Natural killer cell (primary cell): ENCODE data around the gene RPL36. TPM values are rescaled to one million over a fixed set of nuclear protein-coding genes. Genes with fewer than 3 reads are reported as not detected.

Source experiments
- ATAC-seq, 3 donors: fragments of 150-1000 bp in 2 of 3; fragments of 200-7000 bp in 1 of 3; cut with Tn5 transposase; 1 replicate in 1 of 3; 2 replicates in 2 of 3; pipeline ENCODE4 v1.10.0; 2021; ENCODE audit warnings: mild to moderate bottlenecking in 2 of 3, moderate library complexity in 2 of 3
- DNase-seq, 2 donors: peaks; one replicate each; pipeline versions ENCODE4 v3.0.0 to v3.0.0-alpha.2; 2013 to 2021; ENCODE audit warnings: mixed read lengths in 1 of 2
- H3K27ac ChIP-seq: one replicate; pipeline ENCODE4 v1.5.1; 2013; ENCODE audit warnings: mild to moderate bottlenecking, low read length
- H3K27me3 ChIP-seq: one replicate; pipeline ENCODE4 v1.6.1; 2013; ENCODE audit warnings: low read length; ENCODE audit not compliant: control insufficient read depth, insufficient read depth
- H3K36me3 ChIP-seq: one replicate; pipeline ENCODE4 v1.6.1; 2013; ENCODE audit warnings: low read length; ENCODE audit not compliant: control insufficient read depth, insufficient read depth
- H3K4me1 ChIP-seq: one replicate; pipeline ENCODE4 v1.6.1; 2013; ENCODE audit warnings: low read length; ENCODE audit not compliant: control insufficient read depth, insufficient read depth
- H3K4me3 ChIP-seq: one replicate; pipeline ENCODE4 v1.5.1; 2013; ENCODE audit warnings: low read length
- H3K9me3 ChIP-seq: one replicate; pipeline ENCODE4 v1.6.1; 2013; ENCODE audit warnings: low read length; ENCODE audit not compliant: control insufficient read depth, insufficient read depth
- H3K27ac Mint-ChIP-seq, 2 donors: one replicate each; pipeline ENCODE4 v1.8.0; 2022; ENCODE audit warnings: mild to moderate bottlenecking in 2 of 2, mixed read lengths in 2 of 2, moderate library complexity in 1 of 2
- H3K27me3 Mint-ChIP-seq, 2 donors: one replicate each; pipeline ENCODE4 v1.8.0; 2022; ENCODE audit warnings: low read depth in 2 of 2, mixed read lengths in 2 of 2
- H3K36me3 Mint-ChIP-seq: one replicate; pipeline ENCODE4 v1.8.0; 2022; ENCODE audit warnings: mixed read lengths
- H3K4me1 Mint-ChIP-seq, 2 donors: one replicate each; pipeline ENCODE4 v1.8.0; 2022; ENCODE audit warnings: mixed read lengths in 2 of 2
- H3K4me3 Mint-ChIP-seq: one replicate; pipeline ENCODE4 v1.8.0; 2022; ENCODE audit warnings: mild to moderate bottlenecking, moderate library complexity, mixed read lengths
- H3K9me3 Mint-ChIP-seq, 2 donors: one replicate each; pipeline ENCODE4 v1.8.0; 2022; ENCODE audit warnings: mixed read lengths in 2 of 2
- whole genome bisulfite sequencing: methylation state at CpG from one replicate; pipeline ENCODE4 v1.1.7; 2013; ENCODE audit warnings: missing lambda C conversion rate; ENCODE audit not compliant: insufficient coverage; 5-methylcytosine and 5-hydroxymethylcytosine counted together
- intact Hi-C: fragments of 100-400 bp; cut with micrococcal nuclease; formaldehyde crosslinking; loops from one replicate; pipeline ENCODE4 v1.14.2; 2022
- total RNA-seq, 4 donors: library from RNA; stranded (reverse); fragments of 120-200 nt in 1 of 4; gene quantifications; one replicate each; pipeline versions ENCODE4 v1.2.3 to v1.2.4, GENCODE V29; 2013 to 2022
- TF ChIP-seq, protein P1 (sequence below): fragments of 200-600 bp; IDR thresholded peaks from one replicate; pipeline ENCODE4 v1.8.0; 2022; ENCODE audit warnings: antibody characterized with exemption

The RPL36 gene
- total RNA-seq, 3 donors from 2014 or later (not counting 1 experiment from before 2014, with no cell fraction given) = 363 to 505 (median 459) TPM

GRCh38 chr19:5718037-5718578, 28.0 kb downstream of the RPL36 start:
- Mint-ChIP-seq H3K9me3 (no peaks in the 10 kb centered on the region), H3K36me3 (no peaks in the 10 kb centered on the region), H3K27me3 (no peaks in the 10 kb centered on the region), H3K4me3 (peak overlapping the region; percentile 21), H3K4me1 (peaks cover 10 to 23% of the 10 kb centered on the region in 2 donors), H3K27ac (peak overlapping the region in 1 of 2 donors; percentile 92)
- intact Hi-C loops = no loop called here
- H3K27me3 ChIP-seq = no peaks in the 10 kb centered on the region
- TF ChIP-seq, protein P1, sequence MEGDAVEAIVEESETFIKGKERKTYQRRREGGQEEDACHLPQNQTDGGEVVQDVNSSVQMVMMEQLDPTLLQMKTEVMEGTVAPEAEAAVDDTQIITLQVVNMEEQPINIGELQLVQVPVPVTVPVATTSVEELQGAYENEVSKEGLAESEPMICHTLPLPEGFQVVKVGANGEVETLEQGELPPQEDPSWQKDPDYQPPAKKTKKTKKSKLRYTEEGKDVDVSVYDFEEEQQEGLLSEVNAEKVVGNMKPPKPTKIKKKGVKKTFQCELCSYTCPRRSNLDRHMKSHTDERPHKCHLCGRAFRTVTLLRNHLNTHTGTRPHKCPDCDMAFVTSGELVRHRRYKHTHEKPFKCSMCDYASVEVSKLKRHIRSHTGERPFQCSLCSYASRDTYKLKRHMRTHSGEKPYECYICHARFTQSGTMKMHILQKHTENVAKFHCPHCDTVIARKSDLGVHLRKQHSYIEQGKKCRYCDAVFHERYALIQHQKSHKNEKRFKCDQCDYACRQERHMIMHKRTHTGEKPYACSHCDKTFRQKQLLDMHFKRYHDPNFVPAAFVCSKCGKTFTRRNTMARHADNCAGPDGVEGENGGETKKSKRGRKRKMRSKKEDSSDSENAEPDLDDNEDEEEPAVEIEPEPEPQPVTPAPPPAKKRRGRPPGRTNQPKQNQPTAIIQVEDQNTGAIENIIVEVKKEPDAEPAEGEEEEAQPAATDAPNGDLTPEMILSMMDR = no peak
- H3K36me3 ChIP-seq = peaks cover 12% of the 10 kb centered on the region
- peaks cover 31% of the 10 kb centered on the region for H3K4me1 ChIP-seq
- no peaks in the 10 kb centered on the region for H3K9me3 ChIP-seq
- DNase-seq = no peak
- WGBS = 74% methylated on average over 13 of the region's 14 CpGs
- ATAC-seq = no peak
- no peak overlapping the region for H3K4me3 ChIP-seq
- no peak overlapping the region for H3K27ac ChIP-seq

- no peaks in the 10 kb centered on the region for H3K9me3 Mint-ChIP-seq
- TF ChIP-seq, protein P1 = no peak
- peak overlapping the region; percentile 89 for H3K4me3 Mint-ChIP-seq
- WGBS = 26% methylated on average over 9 of the region's 11 CpGs
- H3K4me1 Mint-ChIP-seq = peaks cover 10 to 23% of the 10 kb centered on the region in 2 donors
- Histone ChIP-seq H3K9me3 (no peaks in the 10 kb centered on the region), H3K4me3 (peak overlapping the region; percentile 68), H3K36me3 (peaks cover 7% of the 10 kb centered on the region), H3K4me1 (peaks cover 31% of the 10 kb centered on the region), H3K27ac (peak overlapping the region; percentile 82), H3K27me3 (no peaks in the 10 kb centered on the region)
- intact Hi-C loops = no loop called here
- H3K27ac Mint-ChIP-seq = peak overlapping the region; percentile 92 to 95
- no peaks in the 10 kb centered on the region for H3K27me3 Mint-ChIP-seq
- ATAC-seq (no peak), DNase-seq (no peak)
- H3K36me3 Mint-ChIP-seq = no peaks in the 10 kb centered on the region
Measured at GRCh38 chr19:5718579-5719273, 28.6 kb downstream of the RPL36 start.

DNA sequence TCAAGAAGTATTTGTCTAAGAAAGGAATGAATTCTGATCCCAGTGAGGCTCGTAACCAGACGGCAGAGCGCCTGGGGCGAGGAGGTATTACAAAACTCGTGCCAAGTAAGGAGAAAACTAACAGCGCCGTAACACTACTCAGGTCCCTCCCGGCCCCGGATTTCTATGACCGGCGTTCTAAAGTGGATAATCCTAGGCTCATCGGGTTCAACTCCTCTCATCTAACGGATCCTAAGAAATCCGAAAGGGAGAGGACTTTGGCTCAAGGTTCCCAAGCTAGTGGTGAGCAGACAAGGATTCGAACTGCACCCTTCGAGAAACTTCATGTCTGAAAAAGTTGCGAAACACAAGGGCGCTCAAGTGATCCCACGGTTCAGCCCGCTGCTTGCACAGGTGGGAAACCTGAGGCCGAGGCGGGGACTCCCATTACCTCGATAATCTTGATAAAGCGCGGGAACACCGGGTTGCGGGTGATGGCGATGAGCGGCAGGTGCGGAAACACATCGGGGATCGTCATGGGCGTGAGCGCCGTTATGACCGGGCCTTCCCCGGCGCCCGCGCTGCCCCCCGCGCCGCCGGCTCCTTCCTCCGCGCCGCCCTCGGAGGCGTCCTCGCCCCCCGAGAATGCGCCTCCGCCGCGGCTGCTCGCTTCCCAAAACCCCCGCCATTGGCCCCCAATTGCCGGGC, 29.3 kb downstream of the RPL36 start:
- H3K4me3 Mint-ChIP-seq = peak overlapping the region; percentile 89
- peak in 1 of 2 donors; percentile 60 for DNase-seq
- under 1% methylated on average over 58 of the region's 58 CpGs for WGBS
- peaks cover 10 to 23% of the 10 kb centered on the region in 2 donors for H3K4me1 Mint-ChIP-seq
- H3K27me3 ChIP-seq = no peaks in the 10 kb centered on the region
- intact Hi-C loops = no loop called here
- peak overlapping the region; percentile 68 for H3K4me3 ChIP-seq
- no peaks in the 10 kb centered on the region for H3K36me3 Mint-ChIP-seq
- peak overlapping the region; percentile 92 to 95 for H3K27ac Mint-ChIP-seq
- TF ChIP-seq, protein P1 = no peak
- H3K36me3 ChIP-seq = peaks cover 3% of the 10 kb centered on the region
- no peaks in the 10 kb centered on the region for H3K27me3 Mint-ChIP-seq
- H3K4me1 ChIP-seq = peaks cover 31% of the 10 kb centered on the region
- H3K27ac ChIP-seq = peak overlapping the region; percentile 82
- no peaks in the 10 kb centered on the region for H3K9me3 Mint-ChIP-seq
- no peak for ATAC-seq
- H3K9me3 ChIP-seq = no peaks in the 10 kb centered on the region
